GM21390 (cell line): ENCODE results near the gene ELP2.
"Not testable (repeated sequence)": the region's sequence is repeated elsewhere in the genome, so short reads cannot be mapped to it uniquely, and the experiment has no call there.

Source experiments
- ATAC-seq: cut with Tn5 transposase; IDR thresholded peaks from one replicate; pipeline ENCODE4 v1.9.1; 2021; ENCODE audit not compliant: unreplicated experiment

The ELP2 gene

GRCh38 chr18:36129300-36130038, at the start of gene ELP2, which contains the start of gene SLC39A6:
TSS of gene ELP2 (plus strand) at chr18:36129899. CDS start at chr18:36129934, 35 bp downstream.
TSS of gene SLC39A6 (minus strand) at chr18:36129340. CDS start at chr18:36127007, 2,333 bp downstream.
- ATAC-seq: peak; percentile 91

- ATAC-seq: not testable (repeated sequence)
These were observed 48.6 kb upstream of the ELP2 start for GRCh38 chr18:36081118-36081517.

GRCh38 chr18:36083729-36084128, 46.0 kb upstream of the ELP2 start:
- ATAC-seq: peak; percentile 69

- ATAC-seq: no peak
These were observed 44.5 kb upstream of the ELP2 start for GRCh38 chr18:36085195-36085594.

GRCh38 chr18:36086186-36086585, 43.5 kb upstream of the ELP2 start:
- no peak for ATAC-seq

GRCh38 chr18:36088256-36088655, 41.4 kb upstream of the ELP2 start:
- ATAC-seq: no peak

- no peak for ATAC-seq
These were observed 40.7 kb upstream of the ELP2 start for GRCh38 chr18:36089001-36089400.

- not testable (repeated sequence) for ATAC-seq
These were observed 37.6 kb upstream of the ELP2 start for GRCh38 chr18:36092116-36092515.

- no peak for ATAC-seq
These were observed 35.3 kb upstream of the ELP2 start for GRCh38 chr18:36094431-36094830.

- ATAC-seq: no peak
These were observed 33.7 kb upstream of the ELP2 start for GRCh38 chr18:36095936-36096519.

- ATAC-seq: no peak
These were observed 32.7 kb upstream of the ELP2 start for GRCh38 chr18:36096955-36097354.

GRCh38 chr18:36099311-36099710, 30.4 kb upstream of the ELP2 start:
- ATAC-seq: no peak

- no peak for ATAC-seq
These were observed 27.8 kb upstream of the ELP2 start for GRCh38 chr18:36101943-36102342.

GRCh38 chr18:36104749-36105148, 24.9 kb upstream of the ELP2 start:
- no peak for ATAC-seq

GRCh38 chr18:36107477-36107876, 22.2 kb upstream of the ELP2 start:
- no peak for ATAC-seq

GRCh38 chr18:36108196-36108595, 21.5 kb upstream of the ELP2 start:
- no peak for ATAC-seq

- no peak for ATAC-seq
These were observed 21.1 kb upstream of the ELP2 start for GRCh38 chr18:36108601-36109000.

- no peak for ATAC-seq
These were observed 20.0 kb upstream of the ELP2 start for GRCh38 chr18:36109737-36110136.

- ATAC-seq: no peak
These were observed 17.4 kb upstream of the ELP2 start for GRCh38 chr18:36112302-36112701.

GRCh38 chr18:36114251-36114650, 15.4 kb upstream of the ELP2 start:
- no peak for ATAC-seq

- no peak for ATAC-seq
These were observed 15.0 kb upstream of the ELP2 start for GRCh38 chr18:36114738-36115137.

GRCh38 chr18:36116771-36117170, 12.9 kb upstream of the ELP2 start:
- ATAC-seq: not testable (repeated sequence)

GRCh38 chr18:36120297-36120696, 9.4 kb upstream of the ELP2 start:
- no peak for ATAC-seq
